Kidney epithelial cell (primary cell): ENCODE measurements around the gene C17orf67. TPM values are rescaled to one million over a fixed set of nuclear protein-coding genes. Genes with fewer than 3 reads are reported as not detected.

Source experiments
- DNase-seq: peaks from one replicate; pipeline ENCODE4 v3.0.0-alpha.2; 2010; ENCODE audit warnings: low read depth
- H3K27me3 ChIP-seq: 2 replicates; pipeline ENCODE4 v1.6.0; 2011; ENCODE audit warnings: low read length; ENCODE audit not compliant: control insufficient read depth, insufficient read depth
- H3K36me3 ChIP-seq: 2 replicates; pipeline ENCODE4 v1.5.1; 2011; ENCODE audit warnings: low read length; ENCODE audit not compliant: control insufficient read depth, insufficient read depth
- H3K4me3 ChIP-seq: 2 replicates; pipeline ENCODE4 v1.5.1; 2011; ENCODE audit warnings: low read depth, mild to moderate bottlenecking, control low read depth, low read length
- total RNA-seq: library from RNA; depleted of rRNA; stranded (reverse); fragments of >200 nt; gene quantifications from 2 replicates; pipeline ENCODE4 v1.2.3, GENCODE V29; 2015
- TF ChIP-seq, protein P1 (sequence below): IDR thresholded peaks from 2 replicates; pipeline ENCODE4 v1.5.1; 2011; ENCODE audit warnings: mild to moderate bottlenecking, moderate library complexity, low read length, control low read depth, inconsistent platforms; ENCODE audit not compliant: insufficient read depth, poor library complexity, severe bottlenecking

The C17orf67 gene
- total RNA-seq, 1 donor from 2014 or later = 0.50 TPM

DNA sequence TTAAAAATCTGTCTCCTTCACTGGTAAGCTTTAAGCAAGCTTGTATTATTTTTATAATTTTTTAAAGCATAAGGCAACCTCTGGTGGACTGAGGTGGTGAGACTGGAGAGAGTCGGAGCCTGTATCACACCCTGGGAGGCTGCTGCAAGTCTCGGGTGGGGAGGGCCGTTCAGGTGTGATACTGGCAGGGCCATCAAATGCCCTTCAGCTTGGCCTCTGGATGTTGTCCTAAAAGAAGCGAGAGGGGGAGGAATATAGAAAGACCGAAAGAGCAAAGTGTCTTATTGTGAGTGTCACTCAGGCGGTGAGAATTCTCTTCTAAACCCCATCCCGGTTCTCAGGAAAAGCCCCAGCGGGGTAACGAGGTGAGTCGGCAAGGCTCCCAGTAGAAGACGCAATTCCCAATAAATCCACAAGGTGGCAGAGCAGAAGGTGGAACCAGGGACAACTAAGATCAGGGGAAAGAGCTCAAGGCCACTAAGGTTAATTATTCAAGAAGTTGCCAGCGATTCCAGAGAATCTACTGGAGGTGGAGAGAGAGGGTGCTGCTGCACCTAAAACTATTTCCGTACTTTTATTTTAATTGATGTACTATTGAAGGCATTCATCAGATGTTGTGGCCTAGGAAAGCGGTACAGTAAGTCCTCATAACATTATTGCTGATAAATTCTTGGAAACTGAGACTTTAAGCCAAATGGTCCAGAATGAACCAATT lies 14.1 kb downstream of the C17orf67 start:
- TF ChIP-seq, protein P1, sequence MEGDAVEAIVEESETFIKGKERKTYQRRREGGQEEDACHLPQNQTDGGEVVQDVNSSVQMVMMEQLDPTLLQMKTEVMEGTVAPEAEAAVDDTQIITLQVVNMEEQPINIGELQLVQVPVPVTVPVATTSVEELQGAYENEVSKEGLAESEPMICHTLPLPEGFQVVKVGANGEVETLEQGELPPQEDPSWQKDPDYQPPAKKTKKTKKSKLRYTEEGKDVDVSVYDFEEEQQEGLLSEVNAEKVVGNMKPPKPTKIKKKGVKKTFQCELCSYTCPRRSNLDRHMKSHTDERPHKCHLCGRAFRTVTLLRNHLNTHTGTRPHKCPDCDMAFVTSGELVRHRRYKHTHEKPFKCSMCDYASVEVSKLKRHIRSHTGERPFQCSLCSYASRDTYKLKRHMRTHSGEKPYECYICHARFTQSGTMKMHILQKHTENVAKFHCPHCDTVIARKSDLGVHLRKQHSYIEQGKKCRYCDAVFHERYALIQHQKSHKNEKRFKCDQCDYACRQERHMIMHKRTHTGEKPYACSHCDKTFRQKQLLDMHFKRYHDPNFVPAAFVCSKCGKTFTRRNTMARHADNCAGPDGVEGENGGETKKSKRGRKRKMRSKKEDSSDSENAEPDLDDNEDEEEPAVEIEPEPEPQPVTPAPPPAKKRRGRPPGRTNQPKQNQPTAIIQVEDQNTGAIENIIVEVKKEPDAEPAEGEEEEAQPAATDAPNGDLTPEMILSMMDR = peak; percentile 78

DNA sequence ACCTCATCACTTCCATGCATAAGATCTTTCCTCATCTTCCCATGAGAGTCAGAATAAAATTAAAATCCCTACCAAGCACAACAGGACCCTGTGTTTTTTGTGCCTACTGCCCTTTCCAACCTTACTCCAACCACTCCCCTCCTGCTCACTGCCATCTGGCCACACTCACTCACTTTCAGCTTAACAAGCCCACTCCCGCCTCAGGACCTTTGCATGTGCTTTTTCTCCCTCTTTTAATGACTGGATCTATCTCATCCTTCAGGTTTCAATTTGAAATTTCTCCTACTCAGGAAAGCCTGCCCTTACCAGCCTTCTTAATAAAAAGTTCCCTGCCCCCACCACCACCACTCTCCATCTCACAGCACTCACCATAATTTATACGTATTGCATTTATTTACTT lies 14.7 kb downstream of the C17orf67 start:
- H3K36me3 ChIP-seq = no peaks in the 10 kb centered on the region
- no peaks in the 10 kb centered on the region for H3K27me3 ChIP-seq
- TF ChIP-seq, protein P1 = no peak
- H3K4me3 ChIP-seq = no peak overlapping the region
- DNase-seq = no peak

More for the DNA sequence above, 14.1 kb downstream of the C17orf67 start:
- Histone ChIP-seq H3K36me3 (no peaks in the 10 kb centered on the region), H3K27me3 (no peaks in the 10 kb centered on the region), H3K4me3 (no peak overlapping the region)
- DNase-seq = no peak

DNA sequence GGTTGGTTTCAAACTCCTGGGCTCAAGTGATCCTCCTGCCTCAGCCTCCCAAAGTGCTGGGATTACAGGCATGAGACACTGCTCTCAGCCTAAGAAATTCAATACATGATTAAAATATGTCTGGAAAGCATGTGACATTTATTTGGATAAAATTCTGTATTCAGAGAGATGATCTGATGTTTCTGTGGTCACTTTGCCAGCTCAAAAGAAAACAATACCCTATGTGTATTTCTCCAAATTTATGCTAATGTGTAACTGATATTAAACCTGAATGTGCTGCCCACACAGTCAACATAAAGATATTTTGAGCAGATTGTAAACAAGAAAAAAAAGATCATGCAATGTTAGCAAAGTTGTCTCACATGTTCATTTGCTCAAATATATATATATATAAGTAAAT lies 16.7 kb downstream of the C17orf67 start:
- no peaks in the 10 kb centered on the region for H3K36me3 ChIP-seq
- no peak overlapping the region for H3K4me3 ChIP-seq
- H3K27me3 ChIP-seq = peaks cover 4% of the 10 kb centered on the region
- no peak for DNase-seq
- TF ChIP-seq, protein P1 = no peak

DNA sequence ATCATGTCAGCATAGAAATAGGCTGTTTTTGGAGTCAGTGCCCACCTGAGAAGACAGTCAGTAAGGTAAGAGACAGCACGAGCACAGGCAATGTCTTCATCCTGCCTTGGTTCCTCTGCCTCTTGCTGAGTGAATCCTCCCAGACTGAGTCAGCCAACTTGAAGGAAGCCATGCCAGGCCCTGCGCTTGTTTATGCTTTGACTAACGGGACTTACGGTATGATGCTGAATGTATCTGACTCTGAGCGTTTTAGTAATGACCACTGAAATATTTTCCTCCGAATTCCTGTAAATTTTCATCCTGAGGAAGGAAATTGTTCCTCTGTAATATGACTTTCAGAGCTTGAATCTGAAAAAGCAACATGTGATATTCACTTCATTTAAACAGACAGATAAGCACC lies 18.0 kb downstream of the C17orf67 start:
- H3K36me3 ChIP-seq = no peaks in the 10 kb centered on the region
- TF ChIP-seq, protein P1 = no peak
- H3K27me3 ChIP-seq = peaks cover 4% of the 10 kb centered on the region
- no peak overlapping the region for H3K4me3 ChIP-seq
- DNase-seq = no peak

DNA sequence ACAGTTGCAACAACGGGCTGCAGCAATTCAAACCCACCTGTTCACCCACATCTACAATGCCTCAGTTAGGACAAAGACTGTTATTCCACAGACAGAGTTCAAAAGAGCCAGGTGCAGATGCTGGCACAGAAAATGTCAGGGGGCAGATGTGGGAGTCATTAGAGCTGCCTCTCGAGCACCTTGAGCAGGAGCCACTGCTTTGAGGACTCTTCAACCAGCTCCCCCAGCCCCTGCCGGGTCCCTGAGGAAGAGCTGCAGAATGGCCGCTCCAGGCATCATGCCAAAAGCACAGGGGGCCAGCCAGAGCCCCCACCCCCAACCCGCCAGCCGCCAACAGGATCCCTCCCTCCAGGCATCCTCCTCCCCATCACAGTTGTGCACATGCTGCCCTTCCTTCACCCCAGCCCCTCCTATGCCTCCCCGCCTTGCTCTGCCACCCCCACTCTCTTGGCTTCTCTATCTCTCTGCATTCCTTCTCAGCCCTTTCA lies 20.8 kb downstream of the C17orf67 start:
- TF ChIP-seq, protein P1 = no peak
- no peak overlapping the region for H3K4me3 ChIP-seq
- DNase-seq = no peak
- H3K36me3 ChIP-seq = no peaks in the 10 kb centered on the region
- peaks cover 4% of the 10 kb centered on the region for H3K27me3 ChIP-seq
